ENCODE results near the gene TTC23. TPM values are rescaled to one million over a fixed set of nuclear protein-coding genes. Genes with fewer than 3 reads are reported as not detected.
A peak's percentile ranks its signal among the peaks of the same experiment; 100 is the strongest.

Gene TTC23
- total RNA-seq, 4 donors from 2014 or later, result 14.7 to 25.3 (median 19.3) TPM

DNA sequence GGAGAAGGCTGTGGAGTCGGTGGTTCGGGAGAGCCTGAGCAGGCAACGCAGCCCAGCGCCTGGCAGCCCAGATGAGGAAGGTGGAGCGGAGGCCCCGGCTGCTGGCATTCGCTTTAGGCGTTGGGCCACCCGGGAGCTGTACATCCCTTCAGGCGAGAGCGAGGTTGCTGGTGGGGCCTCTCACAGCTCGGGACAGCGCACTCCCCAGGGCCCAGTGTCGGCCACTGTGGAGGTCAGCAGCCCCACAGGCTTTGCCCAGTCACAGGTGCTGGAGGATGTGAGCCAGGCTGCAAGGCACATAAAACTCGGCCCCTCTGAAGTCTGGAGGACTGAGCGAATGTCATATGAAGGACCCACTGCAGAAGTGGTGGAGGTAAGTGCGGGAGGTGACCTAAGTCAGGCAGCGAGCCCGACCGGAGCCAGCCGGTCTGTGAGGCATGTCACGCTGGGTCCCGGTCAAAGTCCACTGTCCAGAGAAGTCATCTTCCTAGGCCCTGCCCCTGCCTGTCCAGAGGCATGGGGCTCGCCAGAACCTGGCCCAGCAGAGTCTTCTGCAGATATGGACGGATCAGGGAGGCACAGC, 117.8 kb downstream of the TTC23 start:
- DNase-seq (ENCODE audit: extremely low spot score), result no peak
- peaks cover 37 to 87% (median 73%) of the 10 kb centered on the region in 4 donors for H3K36me3 ChIP-seq
- H3K9me3 ChIP-seq, result no peaks in the 10 kb centered on the region
- peak overlapping the region; percentile 97 to 98 (median 98) for H3K27ac ChIP-seq (replicated peaks in 1 of 4)
- 95% methylated on average over 9 of the region's 25 CpGs for WGBS
- TF ChIP-seq POLR2AphosphoS5 (IDR thresholded peaks at IDR 0.05) (peak in 1 of 2 donors; percentile 12), EP300 (IDR thresholded peaks at IDR 0.05) (no peak)
- TF ChIP-seq, protein P1, sequence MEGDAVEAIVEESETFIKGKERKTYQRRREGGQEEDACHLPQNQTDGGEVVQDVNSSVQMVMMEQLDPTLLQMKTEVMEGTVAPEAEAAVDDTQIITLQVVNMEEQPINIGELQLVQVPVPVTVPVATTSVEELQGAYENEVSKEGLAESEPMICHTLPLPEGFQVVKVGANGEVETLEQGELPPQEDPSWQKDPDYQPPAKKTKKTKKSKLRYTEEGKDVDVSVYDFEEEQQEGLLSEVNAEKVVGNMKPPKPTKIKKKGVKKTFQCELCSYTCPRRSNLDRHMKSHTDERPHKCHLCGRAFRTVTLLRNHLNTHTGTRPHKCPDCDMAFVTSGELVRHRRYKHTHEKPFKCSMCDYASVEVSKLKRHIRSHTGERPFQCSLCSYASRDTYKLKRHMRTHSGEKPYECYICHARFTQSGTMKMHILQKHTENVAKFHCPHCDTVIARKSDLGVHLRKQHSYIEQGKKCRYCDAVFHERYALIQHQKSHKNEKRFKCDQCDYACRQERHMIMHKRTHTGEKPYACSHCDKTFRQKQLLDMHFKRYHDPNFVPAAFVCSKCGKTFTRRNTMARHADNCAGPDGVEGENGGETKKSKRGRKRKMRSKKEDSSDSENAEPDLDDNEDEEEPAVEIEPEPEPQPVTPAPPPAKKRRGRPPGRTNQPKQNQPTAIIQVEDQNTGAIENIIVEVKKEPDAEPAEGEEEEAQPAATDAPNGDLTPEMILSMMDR (IDR thresholded peaks at IDR 0.05), result no peak
- H3K4me3 ChIP-seq, result peak overlapping the region in 2 of 4 donors; percentile 12 to 14
- no peaks in the 10 kb centered on the region for H3K27me3 ChIP-seq
- peaks cover 28 to 98% (median 92%) of the 10 kb centered on the region in 4 donors for H3K4me1 ChIP-seq
- intact Hi-C loops (cut with DNase I), result no loop called here

DNA sequence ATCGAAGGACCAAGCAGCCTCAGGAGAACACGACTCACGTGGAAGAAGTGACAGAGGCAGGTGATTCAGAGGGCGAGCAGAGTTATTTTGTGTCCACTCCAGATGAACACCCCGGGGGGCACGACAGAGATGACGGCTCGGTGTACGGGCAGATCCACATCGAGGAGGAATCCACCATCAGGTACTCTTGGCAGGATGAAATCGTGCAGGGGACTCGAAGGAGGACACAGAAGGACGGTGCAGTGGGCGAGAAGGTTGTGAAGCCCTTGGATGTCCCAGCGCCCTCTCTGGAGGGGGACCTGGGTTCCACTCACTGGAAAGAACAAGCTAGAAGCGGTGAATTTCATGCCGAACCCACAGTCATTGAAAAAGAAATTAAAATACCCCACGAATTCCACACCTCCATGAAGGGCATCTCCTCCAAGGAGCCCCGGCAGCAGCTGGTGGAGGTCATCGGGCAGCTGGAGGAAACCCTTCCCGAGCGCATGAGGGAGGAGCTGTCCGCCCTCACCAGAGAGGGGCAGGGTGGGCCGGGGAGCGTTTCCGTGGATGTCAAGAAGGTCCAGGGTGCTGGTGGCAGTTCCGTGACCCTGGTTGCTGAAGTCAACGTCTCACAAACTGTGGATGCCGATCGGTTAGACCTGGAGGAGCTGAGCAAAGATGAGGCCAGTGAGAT, 118.5 kb downstream of the TTC23 start:
- WGBS, result 83% methylated on average over 30 of the region's 30 CpGs
- Histone ChIP-seq H3K4me1 (peaks cover 32 to 100% (median 98%) of the 10 kb centered on the region in 4 donors), H3K27me3 (no peaks in the 10 kb centered on the region), H3K36me3 (peaks cover 34 to 87% (median 75%) of the 10 kb centered on the region in 4 donors), H3K9me3 (no peaks in the 10 kb centered on the region), H3K4me3 (peak overlapping the region in 2 of 4 donors; percentile 12 to 14), H3K27ac (replicated peaks in 1 of 4) (peak overlapping the region; percentile 97 to 98 (median 98))
- no peak for TF ChIP-seq EP300 (IDR thresholded peaks at IDR 0.05)
- TF ChIP-seq, protein P1 (IDR thresholded peaks at IDR 0.05), result no peak
- TF ChIP-seq POLR2AphosphoS5 (IDR thresholded peaks at IDR 0.05), result no peak
- no peak for TF ChIP-seq POLR2A (IDR thresholded peaks at IDR 0.05; ENCODE audit: low read depth)
- DNase-seq (ENCODE audit: extremely low spot score), result no peak
- intact Hi-C loops (cut with DNase I), result no loop called here

DNA sequence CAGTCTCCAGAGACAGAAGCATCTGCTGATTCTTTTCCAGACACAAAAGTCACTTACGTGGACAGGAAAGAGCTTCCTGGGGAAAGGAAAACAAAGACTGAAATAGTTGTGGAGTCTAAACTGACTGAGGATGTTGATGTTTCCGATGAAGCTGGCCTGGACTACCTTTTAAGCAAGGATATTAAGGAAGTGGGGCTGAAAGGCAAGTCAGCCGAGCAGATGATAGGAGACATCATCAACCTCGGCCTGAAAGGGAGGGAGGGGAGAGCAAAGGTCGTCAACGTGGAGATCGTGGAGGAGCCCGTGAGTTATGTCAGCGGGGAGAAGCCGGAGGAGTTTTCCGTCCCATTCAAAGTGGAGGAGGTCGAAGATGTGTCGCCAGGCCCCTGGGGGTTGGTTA, 119.1 kb downstream of the TTC23 start:
- Histone ChIP-seq H3K27ac (replicated peaks in 1 of 4) (peak overlapping the region; percentile 97 to 98 (median 98)), H3K4me1 (peaks cover 32 to 100% (median 99%) of the 10 kb centered on the region in 4 donors), H3K4me3 (peak overlapping the region in 1 of 4 donors; percentile 12), H3K36me3 (peaks cover 34 to 86% (median 75%) of the 10 kb centered on the region in 4 donors), H3K9me3 (no peaks in the 10 kb centered on the region), H3K27me3 (no peaks in the 10 kb centered on the region)
- TF ChIP-seq POLR2A (IDR thresholded peaks at IDR 0.05; ENCODE audit: low read depth) (no peak), EP300 (IDR thresholded peaks at IDR 0.05) (no peak), POLR2AphosphoS5 (IDR thresholded peaks at IDR 0.05) (peak; percentile 16 to 19)
- TF ChIP-seq, protein P1 (IDR thresholded peaks at IDR 0.05), result no peak
- intact Hi-C loops (cut with DNase I), result no loop called here
- 61% methylated on average over 13 of the region's 13 CpGs for WGBS
- no peak for DNase-seq (ENCODE audit: extremely low spot score)

DNA sequence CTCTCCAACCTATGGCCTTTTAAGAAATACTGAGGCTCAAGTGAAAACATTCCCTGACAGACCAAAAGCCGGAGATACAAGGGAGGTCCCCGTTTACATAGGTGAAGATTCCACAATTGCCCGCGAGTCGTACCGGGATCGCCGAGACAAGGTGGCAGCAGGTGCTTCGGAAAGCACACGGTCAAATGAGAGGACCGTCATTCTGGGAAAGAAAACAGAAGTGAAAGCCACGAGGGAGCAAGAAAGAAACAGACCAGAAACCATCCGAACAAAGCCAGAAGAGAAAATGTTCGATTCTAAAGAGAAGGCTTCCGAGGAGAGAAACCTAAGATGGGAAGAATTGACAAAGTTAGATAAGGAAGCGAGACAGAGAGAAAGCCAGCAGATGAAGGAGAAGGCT, 119.7 kb downstream of the TTC23 start:
- intact Hi-C loops (cut with DNase I), result no loop called here
- Histone ChIP-seq H3K27me3 (no peaks in the 10 kb centered on the region), H3K4me1 (peaks cover 35 to 100% (median 99%) of the 10 kb centered on the region in 4 donors), H3K36me3 (peaks cover 34 to 86% (median 75%) of the 10 kb centered on the region in 4 donors), H3K27ac (replicated peaks in 1 of 4) (peak overlapping the region; percentile 97 to 98 (median 98)), H3K9me3 (no peaks in the 10 kb centered on the region), H3K4me3 (peak overlapping the region in 1 of 4 donors; percentile 5)
- no peak for TF ChIP-seq POLR2A (IDR thresholded peaks at IDR 0.05; ENCODE audit: low read depth)
- DNase-seq (ENCODE audit: extremely low spot score), result no peak
- WGBS, result 77% methylated on average over 16 of the region's 16 CpGs

DNA sequence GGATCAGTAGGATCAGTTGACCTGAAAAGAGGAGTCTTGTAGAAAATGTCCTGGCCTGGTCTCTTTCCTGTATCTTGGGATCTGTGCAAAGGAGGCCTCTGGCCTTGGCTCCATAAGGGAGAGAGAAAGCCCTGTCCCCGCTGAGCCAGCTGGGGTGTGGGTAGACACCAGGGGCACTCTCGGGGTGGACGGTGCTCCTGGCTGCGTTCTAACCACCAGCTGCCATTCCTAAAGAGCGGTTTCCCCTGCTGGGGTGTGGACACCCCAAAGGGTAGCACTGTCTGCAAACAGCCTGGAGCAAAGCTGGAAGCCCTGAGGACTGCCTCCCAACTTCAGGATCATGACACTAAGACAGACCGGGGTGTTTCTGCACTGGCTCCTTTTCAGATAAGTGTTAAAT, 121.0 kb downstream of the TTC23 start:
- TF ChIP-seq, protein P1 (IDR thresholded peaks at IDR 0.05), result no peak
- TF ChIP-seq POLR2AphosphoS5 (IDR thresholded peaks at IDR 0.05), result peak in 1 of 2 donors; percentile 5
- Histone ChIP-seq H3K36me3 (peaks cover 23 to 85% (median 72%) of the 10 kb centered on the region in 4 donors), H3K4me3 (no peak overlapping the region), H3K4me1 (peaks cover 40 to 100% (median 99%) of the 10 kb centered on the region in 4 donors), H3K9me3 (no peaks in the 10 kb centered on the region), H3K27me3 (no peaks in the 10 kb centered on the region), H3K27ac (replicated peaks in 1 of 4) (peak overlapping the region; percentile 97 to 98 (median 98))
- 69% methylated on average over 6 of the region's 6 CpGs for WGBS
- intact Hi-C loops (cut with DNase I), result no loop called here
- DNase-seq (ENCODE audit: extremely low spot score), result no peak
